ENCODE results near the gene TMEM178B. TPM values are rescaled to one million over a fixed set of nuclear protein-coding genes. Genes with fewer than 3 reads are reported as not detected.

The TMEM178B gene
- total RNA-seq, 4 donors from 2014 or later: under 0.01 to 0.94 (median 0.35) TPM

DNA sequence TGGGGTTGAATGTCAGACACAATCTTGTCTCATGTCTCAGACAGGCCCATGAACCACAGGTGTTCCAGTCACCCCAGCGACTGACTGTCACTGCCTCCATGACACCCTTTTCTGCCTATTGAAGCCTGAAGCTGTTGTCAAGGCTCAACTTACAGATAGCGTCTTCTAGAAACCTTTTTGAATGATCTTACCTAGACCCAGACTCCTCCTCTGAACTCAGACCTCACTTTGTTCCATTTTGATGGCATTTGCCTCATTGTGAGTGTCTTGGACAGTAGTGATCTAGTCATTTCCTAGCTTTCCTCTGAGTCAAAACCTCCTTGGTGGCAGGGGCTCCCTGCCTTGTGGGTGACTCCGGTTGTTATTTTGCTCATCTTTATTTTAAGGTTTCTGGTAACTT, 379.0 kb downstream of the TMEM178B start:
- TF ChIP-seq, protein P1, sequence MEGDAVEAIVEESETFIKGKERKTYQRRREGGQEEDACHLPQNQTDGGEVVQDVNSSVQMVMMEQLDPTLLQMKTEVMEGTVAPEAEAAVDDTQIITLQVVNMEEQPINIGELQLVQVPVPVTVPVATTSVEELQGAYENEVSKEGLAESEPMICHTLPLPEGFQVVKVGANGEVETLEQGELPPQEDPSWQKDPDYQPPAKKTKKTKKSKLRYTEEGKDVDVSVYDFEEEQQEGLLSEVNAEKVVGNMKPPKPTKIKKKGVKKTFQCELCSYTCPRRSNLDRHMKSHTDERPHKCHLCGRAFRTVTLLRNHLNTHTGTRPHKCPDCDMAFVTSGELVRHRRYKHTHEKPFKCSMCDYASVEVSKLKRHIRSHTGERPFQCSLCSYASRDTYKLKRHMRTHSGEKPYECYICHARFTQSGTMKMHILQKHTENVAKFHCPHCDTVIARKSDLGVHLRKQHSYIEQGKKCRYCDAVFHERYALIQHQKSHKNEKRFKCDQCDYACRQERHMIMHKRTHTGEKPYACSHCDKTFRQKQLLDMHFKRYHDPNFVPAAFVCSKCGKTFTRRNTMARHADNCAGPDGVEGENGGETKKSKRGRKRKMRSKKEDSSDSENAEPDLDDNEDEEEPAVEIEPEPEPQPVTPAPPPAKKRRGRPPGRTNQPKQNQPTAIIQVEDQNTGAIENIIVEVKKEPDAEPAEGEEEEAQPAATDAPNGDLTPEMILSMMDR (IDR thresholded peaks at IDR 0.05; ENCODE audit: low read depth): no peak

DNA sequence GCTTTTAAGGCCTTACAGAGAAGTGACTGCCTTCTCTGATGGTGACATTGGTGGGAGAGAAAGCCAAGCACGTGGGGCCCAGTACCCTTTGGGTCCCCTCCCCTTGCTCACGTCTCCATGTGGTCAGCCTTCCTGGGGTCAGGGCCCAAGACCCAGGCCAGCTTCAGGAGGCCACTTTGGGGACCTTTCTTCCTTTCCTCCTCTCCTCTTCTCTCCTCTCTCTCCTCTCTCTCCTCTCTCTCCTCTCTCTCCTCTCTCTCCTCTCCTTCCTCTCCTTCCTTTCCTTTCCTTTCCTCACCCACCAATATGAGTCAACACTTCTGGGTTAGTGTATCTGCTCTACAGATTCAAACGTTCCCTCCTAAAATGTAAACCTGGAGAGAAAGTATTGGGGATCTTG, 380.5 kb downstream of the TMEM178B start:
- TF ChIP-seq, protein P1 (IDR thresholded peaks at IDR 0.05; ENCODE audit: low read depth): no peak

DNA sequence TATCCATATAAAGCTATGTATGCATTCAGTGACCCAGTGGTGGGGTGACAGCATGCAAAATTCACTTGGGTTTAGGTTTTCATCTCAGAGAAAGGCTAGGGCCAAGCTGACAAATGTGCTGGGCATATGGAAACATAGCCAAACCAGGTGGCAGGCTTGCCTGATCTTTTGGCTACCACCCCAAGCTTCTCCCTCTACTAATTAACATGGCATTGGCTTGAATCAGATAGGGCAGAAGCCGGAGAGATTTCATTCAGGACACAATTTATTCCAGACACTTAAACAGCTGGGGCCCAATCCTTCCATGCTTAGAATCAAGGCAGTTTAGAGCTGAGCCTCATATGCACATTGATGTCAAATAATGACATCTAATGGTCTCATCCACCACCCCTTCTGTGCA, 381.9 kb downstream of the TMEM178B start:
- TF ChIP-seq, protein P1 (IDR thresholded peaks at IDR 0.05; ENCODE audit: low read depth): no peak

DNA sequence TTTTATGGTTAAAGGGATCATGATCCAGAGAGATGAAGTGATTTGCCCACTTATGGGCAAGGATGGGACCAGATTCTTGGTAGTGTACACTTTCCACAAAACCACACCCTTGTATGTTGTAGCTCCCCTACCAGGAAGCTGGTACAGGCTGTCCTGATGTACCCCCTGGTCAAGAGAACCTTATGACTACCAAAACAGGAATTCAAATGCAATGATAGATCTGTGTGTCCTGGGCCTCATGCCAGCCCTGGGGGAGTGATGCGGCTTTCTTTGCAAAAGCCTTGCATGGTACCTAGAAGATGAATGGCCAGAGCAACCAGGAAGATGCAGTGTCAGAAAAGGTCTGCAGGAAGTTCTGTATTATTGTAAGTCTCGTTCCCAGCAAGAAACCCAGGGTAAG, 382.4 kb downstream of the TMEM178B start:
- TF ChIP-seq, protein P1 (IDR thresholded peaks at IDR 0.05; ENCODE audit: low read depth): no peak

DNA sequence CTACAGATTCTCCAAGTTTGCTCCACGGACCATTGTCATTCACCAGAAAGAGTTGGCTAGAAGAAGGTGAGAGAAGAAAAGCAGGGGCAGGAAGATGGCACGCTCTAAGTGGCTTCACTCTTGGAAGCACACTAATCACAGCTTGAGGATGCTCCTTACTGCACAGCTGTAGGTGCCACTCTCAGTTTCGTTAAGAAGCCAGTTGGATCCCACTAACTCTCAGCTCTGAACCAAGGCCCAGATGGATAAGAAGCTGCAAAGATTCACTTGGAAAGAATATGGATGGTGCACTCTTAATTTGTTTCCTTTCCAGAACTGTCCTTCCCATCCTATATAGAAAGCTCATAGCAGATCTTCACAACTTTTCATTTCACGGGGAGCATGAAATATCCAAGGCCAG, 382.8 kb downstream of the TMEM178B start:
- TF ChIP-seq, protein P1 (IDR thresholded peaks at IDR 0.05; ENCODE audit: low read depth): no peak

DNA sequence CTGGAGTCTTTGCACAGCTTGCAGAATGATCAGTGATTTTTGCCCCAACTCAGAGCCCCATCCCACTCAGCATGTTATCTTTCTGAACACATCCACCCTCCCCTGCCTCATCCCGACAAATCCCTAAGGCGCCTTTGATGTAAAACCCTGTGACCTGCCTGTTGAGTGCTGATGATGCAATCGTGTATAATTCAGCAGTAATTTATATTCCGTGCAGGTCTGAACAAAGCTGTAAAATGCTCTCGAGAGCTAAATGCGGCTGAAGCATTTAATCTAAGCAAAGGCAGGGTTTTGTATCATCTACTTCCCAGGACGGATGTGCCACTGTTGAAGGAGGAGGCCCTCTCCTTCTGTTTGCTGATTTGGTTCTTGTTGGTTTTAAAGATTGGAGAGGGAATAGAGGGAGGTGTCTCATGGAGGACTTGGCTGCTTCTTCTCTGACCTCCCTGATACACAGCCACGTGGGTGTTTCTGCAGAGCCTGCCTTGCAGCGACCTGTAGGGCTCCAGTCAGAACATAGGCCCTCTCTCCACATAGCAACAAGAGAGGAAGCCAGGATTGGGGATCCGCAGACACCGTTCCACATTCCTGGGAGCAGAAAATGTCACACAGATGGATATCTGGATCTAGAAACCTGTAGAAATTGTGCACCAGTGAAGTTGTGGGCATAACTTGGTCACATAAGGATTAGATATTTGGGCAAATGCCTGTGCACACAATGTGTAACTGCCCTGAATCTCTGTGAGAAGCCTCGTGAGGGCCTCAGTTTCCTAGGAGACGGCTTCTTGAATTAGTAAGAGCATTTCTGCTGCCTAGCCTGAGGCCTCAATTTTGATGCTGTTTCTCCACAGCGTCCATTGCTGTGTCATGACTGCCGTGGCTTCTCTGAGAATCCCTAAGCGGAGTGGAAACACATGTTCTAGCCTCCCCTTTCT, 387.2 kb downstream of the TMEM178B start:
- TF ChIP-seq, protein P1 (IDR thresholded peaks at IDR 0.05; ENCODE audit: low read depth): no peak

DNA sequence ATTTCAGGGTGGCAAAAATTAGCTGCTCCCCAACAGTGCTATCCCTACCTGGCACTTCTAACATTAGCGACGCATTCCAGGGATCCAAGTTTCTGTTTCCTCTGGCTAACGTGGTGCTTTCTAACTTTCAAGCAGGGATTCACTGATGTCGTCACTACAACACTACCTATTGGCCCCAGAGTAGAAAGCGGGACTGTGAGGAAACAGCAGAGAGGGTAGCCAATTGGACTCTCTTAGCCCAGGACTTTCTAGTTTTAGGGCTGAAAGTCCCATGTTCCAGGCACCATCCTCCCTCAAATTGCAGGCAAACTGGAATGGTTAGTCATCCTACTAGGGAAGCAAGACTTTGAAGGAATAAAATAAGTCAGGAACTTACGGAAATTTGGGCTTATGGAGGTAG, 388.1 kb downstream of the TMEM178B start:
- TF ChIP-seq, protein P1 (IDR thresholded peaks at IDR 0.05; ENCODE audit: low read depth): no peak

Data from subcutaneous adipose tissue (tissue), 4 donors.